Hematopoietic multipotent progenitor cell treated with erythropoietin and hydrocortisone succinate and interleukin-3 and kit ligand, for 6 days (in vitro differentiated cells): Measurements from ENCODE around the gene UGT2B17.
"Not testable (repeated sequence)": the region's sequence is repeated elsewhere in the genome, so short reads cannot be mapped to it uniquely, and the experiment has no call there.

Experiments used
- DNase-seq: peaks from one replicate; pipeline ENCODE4 v3.0.0-alpha.2; 2015

UGT2B17 gene

GRCh38 chr4:68576272-68577125, at the start of gene UGT2B17:
TSS of gene UGT2B17 (minus strand) at chr4:68576322. CDS start at chr4:68568484, 7,838 bp downstream.
- DNase-seq = no peak

GRCh38 chr4:68622731-68623130, 46.6 kb upstream of the UGT2B17 start:
- DNase-seq = not testable (repeated sequence)

DNA sequence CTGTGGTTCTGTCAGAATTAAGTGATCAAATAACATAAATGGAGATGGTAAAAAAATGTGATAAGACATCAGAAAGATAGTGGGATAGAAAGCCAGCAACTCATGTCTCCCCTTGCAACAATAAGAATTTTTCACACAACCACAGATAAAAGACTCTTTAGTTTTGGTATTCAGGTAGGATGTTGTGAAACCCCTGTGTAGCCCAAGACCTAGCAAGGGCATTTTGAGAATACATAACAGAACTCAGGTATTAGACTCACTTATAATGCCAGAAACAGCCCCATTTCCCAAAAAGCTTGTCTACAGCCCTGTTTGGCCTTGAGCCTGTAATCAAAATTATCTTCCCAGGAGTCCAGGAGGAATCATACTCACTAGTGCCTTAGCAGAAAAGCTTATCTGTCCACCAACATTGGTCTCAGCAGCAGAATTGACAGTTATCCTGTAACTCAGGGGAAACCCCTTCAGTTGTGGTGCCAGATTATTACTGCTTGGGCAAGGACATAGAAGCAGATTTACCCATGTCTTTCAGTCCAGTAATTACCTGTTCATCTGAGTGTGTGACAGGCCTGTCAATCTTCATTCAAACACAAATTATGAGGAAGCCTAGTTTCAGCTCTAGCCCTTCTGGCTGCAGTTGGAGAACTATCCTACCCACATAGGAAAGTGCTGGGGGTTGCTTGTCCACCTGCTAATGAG, 41.0 kb upstream of the UGT2B17 start:
- no peak for DNase-seq

- DNase-seq = no peak
Measured at GRCh38 chr4:68615699-68616422, 39.7 kb upstream of the UGT2B17 start.

GRCh38 chr4:68613752-68614151, 37.6 kb upstream of the UGT2B17 start:
- DNase-seq = no peak

DNA sequence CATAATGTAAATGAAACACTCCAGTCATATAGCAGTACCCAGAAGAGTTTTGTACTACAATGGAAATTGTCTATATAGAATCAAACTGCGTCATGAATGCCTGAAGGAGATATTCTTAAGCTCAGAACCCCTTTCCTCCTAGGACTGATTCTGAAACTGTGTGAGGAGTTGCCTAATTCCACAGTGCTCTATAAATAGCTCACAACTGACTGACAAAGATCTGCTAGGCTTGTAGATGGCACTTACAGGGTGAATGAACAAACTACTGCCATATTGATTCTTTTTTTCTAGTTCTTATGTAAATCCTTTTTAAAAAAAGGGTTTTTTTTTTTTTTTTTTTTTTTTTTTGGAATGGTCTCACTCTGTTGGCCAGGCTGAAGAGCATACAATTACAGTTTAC, 30.1 kb upstream of the UGT2B17 start:
- DNase-seq = no peak

DNA sequence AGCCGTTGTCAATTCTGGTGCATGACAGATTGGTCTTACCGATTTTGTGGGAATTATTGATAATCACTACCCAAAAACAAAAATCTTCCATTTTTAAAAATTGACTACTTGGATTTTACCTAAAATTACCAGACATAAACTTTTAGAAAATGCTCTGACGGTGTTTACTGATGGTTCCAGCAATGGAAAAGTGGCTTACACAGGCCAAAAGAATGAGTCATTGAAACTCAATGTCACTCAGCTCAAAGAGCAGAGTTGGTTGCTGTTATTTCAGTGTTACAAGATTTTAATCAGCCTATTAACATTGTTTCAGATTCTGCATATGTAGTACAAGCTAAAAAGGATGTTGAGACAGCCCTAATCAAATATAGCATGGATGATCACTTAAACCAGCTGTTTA, 23.0 kb upstream of the UGT2B17 start:
- DNase-seq = no peak

- no peak for DNase-seq
Measured at GRCh38 chr4:68597482-68597881, 21.4 kb upstream of the UGT2B17 start.

DNA sequence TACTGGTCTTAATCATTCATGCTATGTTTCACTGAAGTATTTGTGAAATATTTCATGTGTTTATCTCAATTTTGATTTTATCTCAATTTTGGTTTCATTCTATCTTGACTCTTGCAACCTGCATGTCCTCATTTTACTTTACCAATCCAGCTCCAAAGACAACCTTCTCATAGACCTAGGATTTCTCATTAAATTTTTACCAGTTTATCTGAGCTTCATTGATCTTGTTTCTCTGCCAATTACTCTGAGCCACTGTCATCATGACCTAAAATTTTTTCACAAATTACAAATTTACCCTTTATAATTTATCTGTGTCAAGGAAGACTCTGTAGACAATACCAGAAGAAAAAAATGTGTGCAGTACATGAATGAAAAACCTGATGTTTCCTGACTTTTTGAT, 18.6 kb upstream of the UGT2B17 start:
- no peak for DNase-seq

DNA sequence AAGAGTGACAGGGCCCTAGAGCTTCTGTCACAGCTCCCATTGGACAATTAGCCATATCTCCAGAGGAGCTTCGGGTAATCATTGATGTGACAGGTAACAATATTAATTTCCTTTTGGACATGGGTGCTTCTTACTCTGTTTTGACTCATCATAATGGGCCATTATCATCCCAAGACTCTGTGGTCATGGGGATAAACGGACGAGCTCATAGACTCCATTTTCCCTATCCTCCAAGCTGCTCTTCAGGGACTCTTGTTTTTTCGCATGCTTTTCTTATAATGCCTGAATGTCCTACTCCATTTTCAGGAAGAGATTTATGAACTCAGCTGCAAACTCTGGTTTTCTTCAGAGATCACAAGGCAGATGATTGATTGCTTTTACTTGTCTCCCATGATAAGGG, 17.0 kb upstream of the UGT2B17 start:
- DNase-seq = no peak

DNA sequence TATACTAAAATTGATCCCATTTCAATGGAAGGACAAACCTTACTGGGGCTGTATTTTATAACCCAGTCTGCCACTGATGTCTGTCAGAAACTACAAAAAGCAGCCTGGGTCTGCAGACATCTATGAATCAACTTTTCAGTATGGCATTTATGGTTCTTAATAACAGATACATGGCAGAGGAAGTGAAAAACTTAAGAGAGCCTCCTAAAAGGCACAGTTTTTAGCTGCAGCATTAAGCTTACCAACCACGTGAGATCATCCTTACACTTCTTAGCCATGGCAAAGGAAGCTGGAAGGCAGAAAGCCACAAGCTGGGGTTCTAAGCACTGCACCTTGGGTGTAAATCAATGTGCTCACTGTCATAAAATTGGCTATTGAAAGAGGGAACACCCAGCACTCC, 16.6 kb upstream of the UGT2B17 start:
- no peak for DNase-seq

DNA sequence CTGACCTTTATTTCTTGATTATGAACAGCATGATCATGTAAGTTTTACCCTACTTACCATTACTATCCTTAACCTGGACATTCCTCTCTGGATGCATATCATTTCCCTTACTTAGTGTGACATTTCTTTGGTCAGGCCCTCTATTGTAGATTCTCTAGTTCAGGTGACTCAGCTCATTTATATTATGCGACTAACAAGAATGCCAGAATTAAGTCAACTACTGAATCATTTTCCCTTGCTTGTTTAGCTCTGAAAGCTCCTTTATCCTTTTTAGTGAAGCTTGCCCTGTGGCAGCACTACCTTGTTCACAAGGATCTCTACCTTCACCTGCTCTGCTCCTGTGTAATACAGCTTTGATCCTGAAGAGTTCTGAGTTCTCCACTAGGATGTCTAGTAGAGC, 15.1 kb upstream of the UGT2B17 start:
- DNase-seq = no peak

GRCh38 chr4:68589790-68590189, 13.7 kb upstream of the UGT2B17 start:
- DNase-seq = no peak

DNA sequence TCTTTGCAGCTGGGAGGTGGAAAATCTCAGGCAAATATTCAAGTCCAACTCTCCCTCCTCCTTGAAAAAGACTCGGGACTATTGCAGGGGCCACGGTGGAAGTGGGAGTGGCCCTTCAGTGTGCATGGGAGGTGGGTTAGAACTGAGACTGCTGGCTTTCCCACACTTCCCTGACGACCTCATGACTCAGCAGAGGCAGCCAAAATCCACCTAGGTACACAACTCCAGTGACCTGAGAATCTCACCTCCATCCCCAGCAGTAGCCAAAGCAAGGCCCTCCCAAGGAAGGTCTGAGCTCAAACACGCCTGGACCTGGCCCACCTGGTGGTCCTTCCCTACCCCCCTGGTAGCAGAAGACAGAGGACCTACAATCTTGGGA, 6.2 kb upstream of the UGT2B17 start:
- DNase-seq = no peak

- DNase-seq = no peak
Measured at GRCh38 chr4:68581383-68582338, 5.5 kb upstream of the UGT2B17 start.

DNA sequence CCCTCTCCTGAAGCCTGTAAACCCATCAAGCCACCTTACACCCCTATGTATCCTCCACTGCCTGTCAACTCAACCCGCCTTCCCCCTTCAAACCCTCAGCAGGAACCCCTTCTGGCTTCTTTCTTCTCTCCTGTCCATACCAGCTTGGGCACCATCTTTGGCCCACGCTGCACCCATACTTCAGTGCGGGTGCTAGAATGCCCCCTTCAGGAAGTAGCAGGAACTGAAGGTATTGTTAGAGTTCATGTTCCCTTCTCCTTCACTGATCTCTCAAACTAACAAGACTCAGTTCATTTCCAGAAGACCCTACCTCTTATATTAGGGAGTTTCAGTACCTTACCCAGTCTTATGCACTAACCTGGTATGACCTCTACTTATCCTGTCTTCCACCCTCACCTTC, 1.5 kb upstream of the UGT2B17 start:
- no peak for DNase-seq

- not testable (repeated sequence) for DNase-seq
Measured at GRCh38 chr4:68575636-68576035, 486 bp downstream of the UGT2B17 start.

- no peak for DNase-seq
Measured at GRCh38 chr4:68575081-68575480, 1.0 kb downstream of the UGT2B17 start.

DNA sequence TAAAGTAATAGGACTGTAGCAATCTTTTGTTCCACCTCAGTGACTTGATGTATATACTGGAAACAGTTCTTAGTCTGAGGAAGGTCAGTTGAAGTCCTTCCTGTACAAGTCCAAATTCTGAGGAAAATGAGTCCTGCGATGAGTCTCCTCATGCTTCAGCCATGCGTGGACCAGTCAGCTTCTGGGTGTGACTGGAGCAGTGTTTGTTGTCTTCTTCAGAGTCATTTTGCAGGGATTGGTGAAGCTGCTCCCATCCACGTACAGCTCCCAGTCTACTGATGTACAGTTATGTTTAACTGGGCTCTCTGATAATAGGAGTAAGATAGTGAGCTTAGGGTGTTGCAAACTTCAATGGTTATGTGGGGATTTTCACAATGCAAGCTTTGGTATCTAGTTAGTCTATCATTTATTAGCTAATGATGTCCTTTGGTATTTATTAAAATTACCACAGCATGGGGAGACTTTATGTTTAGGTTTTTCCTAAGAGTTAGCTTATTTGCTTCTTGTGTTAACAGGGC, 3.4 kb downstream of the UGT2B17 start:
- DNase-seq = no peak

GRCh38 chr4:68570122-68570507, 6.0 kb downstream of the UGT2B17 start:
- no peak for DNase-seq

DNA sequence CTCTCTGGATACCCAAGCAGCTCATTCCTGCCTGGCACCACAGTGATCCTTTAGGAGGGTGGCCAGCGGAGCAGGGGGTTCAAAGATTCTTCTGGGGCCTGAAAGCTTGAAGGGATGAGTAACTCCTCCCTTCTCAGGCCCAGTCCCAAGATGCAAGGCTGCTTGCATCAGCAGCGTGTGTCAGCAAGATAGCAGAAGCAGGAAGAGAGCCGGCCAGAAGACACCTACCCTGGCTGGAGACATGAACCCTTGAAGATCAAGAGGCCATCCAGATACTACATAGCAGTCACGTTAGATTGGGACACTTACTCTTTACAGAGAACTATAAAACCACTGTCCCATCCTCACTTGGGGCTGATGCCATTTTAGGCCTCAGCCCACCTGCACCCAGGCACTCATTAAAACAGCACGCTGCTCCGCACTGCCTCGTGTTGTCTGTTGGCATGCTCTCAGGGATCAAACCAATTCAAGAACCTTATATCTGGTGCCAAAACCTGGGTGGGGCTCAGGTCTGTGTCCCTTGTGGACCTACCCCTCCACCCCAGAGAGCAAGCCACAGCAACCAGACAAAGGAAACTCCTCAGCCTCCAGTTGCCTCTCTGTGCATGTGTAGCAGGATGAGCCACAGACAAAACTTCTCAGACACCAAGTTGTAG, 6.5 kb downstream of the UGT2B17 start:
- DNase-seq = no peak

GRCh38 chr4:68569036-68569435, 7.1 kb downstream of the UGT2B17 start:
- not testable (repeated sequence) for DNase-seq
